ENCODE results near the gene ZNF440. TPM values are rescaled to one million over a fixed set of nuclear protein-coding genes. Genes with fewer than 3 reads are reported as not detected.

Gene ZNF440
- total RNA-seq, 4 donors from 2014 or later = 54.1 to 81.2 (median 62.7) TPM

DNA sequence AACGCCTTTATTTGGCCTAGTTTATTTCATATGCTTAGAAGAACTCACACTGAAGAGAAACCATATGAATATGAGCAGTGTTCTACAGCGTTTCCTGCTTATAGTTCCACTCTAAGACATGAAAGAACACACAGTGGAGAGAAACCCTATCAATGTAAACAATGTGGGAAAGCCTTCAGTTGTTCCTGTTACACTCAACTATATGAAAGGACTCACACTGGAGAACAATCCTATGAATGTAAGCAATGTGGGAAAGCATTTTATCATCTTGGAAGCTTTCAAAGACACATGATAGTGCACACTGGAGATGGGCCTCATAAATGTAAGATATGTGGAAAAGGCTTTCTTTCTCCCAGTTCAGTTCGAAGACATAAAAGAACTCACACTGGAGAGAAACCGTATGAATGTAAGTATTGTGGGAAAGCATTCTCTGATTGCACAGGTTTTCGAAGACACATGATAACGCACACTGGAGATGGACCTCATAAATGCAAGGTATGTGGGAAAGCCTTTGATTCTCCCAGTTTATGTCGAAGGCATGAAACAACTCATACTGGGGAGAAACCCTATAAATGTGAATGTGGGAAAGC lies 33.5 kb upstream of the ZNF440 start:
- Histone ChIP-seq H3K36me3 (peaks cover 51% of the 10 kb centered on the region), H3K27me3 (no peaks in the 10 kb centered on the region), H3K4me1 (no peaks in the 10 kb centered on the region), H3K4me3 (no peak overlapping the region), H3K9me3 (peaks cover 26% of the 10 kb centered on the region), H3K27ac (no peak overlapping the region)
- no peak for DNase-seq (ENCODE audit: low spot score in 2 of 2)
- 97% methylated on average over 7 of the region's 7 CpGs for WGBS
- TF ChIP-seq, protein P1, sequence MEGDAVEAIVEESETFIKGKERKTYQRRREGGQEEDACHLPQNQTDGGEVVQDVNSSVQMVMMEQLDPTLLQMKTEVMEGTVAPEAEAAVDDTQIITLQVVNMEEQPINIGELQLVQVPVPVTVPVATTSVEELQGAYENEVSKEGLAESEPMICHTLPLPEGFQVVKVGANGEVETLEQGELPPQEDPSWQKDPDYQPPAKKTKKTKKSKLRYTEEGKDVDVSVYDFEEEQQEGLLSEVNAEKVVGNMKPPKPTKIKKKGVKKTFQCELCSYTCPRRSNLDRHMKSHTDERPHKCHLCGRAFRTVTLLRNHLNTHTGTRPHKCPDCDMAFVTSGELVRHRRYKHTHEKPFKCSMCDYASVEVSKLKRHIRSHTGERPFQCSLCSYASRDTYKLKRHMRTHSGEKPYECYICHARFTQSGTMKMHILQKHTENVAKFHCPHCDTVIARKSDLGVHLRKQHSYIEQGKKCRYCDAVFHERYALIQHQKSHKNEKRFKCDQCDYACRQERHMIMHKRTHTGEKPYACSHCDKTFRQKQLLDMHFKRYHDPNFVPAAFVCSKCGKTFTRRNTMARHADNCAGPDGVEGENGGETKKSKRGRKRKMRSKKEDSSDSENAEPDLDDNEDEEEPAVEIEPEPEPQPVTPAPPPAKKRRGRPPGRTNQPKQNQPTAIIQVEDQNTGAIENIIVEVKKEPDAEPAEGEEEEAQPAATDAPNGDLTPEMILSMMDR (IDR thresholded peaks at IDR 0.05) = no peak
- TF ChIP-seq EP300 (IDR thresholded peaks at IDR 0.05) = no peak
- no peak for TF ChIP-seq POLR2AphosphoS5 (IDR thresholded peaks at IDR 0.05)
- no peak for TF ChIP-seq POLR2A (IDR thresholded peaks at IDR 0.05)

DNA sequence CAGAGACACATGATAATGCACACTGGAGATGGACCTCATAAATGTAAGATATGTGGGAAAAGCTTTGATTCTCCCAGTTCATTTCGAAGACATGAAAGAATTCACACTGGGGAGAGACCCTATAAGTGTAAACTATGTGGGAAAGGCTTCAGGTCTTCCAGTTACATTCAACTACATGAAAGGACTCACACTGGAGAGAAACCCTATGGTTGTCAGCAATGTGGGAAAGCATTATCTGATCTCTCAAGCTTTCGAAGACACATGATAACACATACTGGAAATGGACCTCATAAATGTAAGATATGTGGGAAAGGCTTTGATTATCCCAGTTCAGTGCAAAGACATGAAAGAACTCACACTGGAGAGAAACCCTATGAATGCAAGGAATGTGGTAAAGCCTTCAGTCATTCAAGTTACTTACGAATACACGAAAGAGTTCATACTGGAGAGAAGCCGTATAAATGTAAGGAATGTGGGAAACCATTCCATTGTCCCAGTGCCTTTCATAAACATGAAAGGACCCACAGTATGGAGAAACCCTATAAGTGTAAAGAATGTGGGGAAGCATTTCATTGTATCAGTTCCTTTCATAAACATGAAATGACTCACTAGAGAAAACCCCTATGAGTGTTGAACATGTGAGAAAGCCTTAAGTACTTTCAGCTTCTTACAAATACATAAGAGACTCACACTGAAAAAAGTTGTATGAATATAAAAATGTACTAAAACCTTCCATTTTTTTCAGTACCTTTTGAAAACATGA lies 32.6 kb upstream of the ZNF440 start:
- peaks cover 26% of the 10 kb centered on the region for H3K9me3 ChIP-seq
- 95% methylated on average over 5 of the region's 5 CpGs for whole genome bisulfite sequencing
- peaks cover 51% of the 10 kb centered on the region for H3K36me3 ChIP-seq

DNA sequence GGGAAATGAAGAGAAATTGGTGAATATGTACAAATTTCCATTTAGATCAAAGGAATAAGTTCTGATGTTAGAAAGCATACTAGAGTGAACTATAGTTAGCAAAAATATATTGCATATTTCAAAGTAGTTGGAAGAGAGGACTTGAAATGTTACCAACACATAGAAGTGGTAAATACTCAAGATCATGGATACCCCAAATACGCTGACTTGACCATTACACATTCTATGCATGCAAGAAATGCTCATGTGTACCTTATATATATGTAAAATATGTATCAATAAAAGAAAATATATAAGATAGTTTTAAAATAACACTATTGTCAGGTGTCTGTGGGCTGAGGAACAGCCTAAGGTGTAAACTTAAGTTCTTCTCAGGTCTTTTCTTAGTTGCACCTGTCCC lies 30.3 kb upstream of the ZNF440 start:
- no peak overlapping the region for H3K27ac ChIP-seq
- no peak overlapping the region for H3K4me3 ChIP-seq
- DNase-seq (ENCODE audit: low spot score in 2 of 2) = no peak
- WGBS = 93% methylated on average over 1 of the region's 1 CpG
- no peaks in the 10 kb centered on the region for H3K27me3 ChIP-seq
- H3K9me3 ChIP-seq = peaks cover 30% of the 10 kb centered on the region
- H3K4me1 ChIP-seq = no peaks in the 10 kb centered on the region
- peaks cover 31% of the 10 kb centered on the region for H3K36me3 ChIP-seq
- TF ChIP-seq, protein P1 (IDR thresholded peaks at IDR 0.05) = no peak

More for the DNA sequence above, 32.6 kb upstream of the ZNF440 start:
- no peak for TF ChIP-seq POLR2A (IDR thresholded peaks at IDR 0.05)
- TF ChIP-seq EP300 (IDR thresholded peaks at IDR 0.05) = no peak
- TF ChIP-seq, protein P1 (IDR thresholded peaks at IDR 0.05) = no peak
- no peak for TF ChIP-seq POLR2AphosphoS5 (IDR thresholded peaks at IDR 0.05)
- no peak for DNase-seq (ENCODE audit: low spot score in 2 of 2)
- Histone ChIP-seq H3K27me3 (no peaks in the 10 kb centered on the region), H3K4me1 (no peaks in the 10 kb centered on the region), H3K4me3 (no peak overlapping the region), H3K27ac (no peak overlapping the region)

DNA sequence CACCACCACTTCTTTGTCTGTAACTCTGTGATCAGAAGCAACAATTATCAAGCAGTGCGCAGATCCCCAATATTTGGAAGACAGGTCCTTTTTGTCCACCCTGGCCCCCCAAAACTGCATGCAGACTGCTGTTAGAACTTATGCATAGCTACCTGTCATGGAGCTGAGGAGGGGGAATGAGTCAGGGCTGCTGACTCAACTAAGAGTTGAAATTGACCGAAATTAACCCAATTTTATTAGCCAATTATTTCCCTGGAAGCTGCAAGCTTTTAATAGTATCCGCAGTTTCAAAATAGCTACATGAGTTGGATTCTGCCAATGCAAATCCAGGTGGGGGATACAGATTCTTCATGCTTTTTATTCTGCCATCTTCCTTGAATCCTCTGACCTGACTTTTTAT lies 29.7 kb upstream of the ZNF440 start:
- 99% methylated on average over 3 of the region's 3 CpGs for WGBS
- Histone ChIP-seq H3K4me1 (no peaks in the 10 kb centered on the region), H3K4me3 (no peak overlapping the region), H3K36me3 (peaks cover 25% of the 10 kb centered on the region), H3K9me3 (peaks cover 31% of the 10 kb centered on the region), H3K27me3 (no peaks in the 10 kb centered on the region), H3K27ac (no peak overlapping the region)
- no peak for DNase-seq (ENCODE audit: low spot score in 2 of 2)
- TF ChIP-seq POLR2A (IDR thresholded peaks at IDR 0.05) = no peak
- TF ChIP-seq EP300 (IDR thresholded peaks at IDR 0.05) = no peak
- TF ChIP-seq, protein P1 (IDR thresholded peaks at IDR 0.05) = no peak
- TF ChIP-seq POLR2AphosphoS5 (IDR thresholded peaks at IDR 0.05) = no peak

DNA sequence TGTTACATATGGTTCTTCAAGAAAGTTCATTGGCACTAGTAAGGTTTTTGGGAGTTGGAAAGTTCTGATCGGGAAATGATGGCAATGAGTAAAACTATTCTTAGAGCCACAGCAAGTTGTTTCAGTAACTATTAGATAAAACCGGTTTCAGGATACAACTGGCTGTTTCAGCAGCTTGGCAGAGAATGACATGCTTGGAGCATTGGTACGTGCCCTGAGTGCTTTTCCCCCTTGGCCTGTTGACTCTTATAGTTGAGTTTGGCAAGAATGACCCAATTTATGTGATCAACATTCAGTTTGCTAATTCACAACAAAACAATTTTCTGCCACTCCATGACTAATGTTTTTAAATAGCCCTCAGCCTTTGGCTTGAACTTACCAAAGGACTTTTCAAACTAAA lies 26.5 kb upstream of the ZNF440 start:
- TF ChIP-seq POLR2A (IDR thresholded peaks at IDR 0.05) = no peak
- TF ChIP-seq EP300 (IDR thresholded peaks at IDR 0.05) = no peak
- TF ChIP-seq, protein P1 (IDR thresholded peaks at IDR 0.05) = no peak
- TF ChIP-seq POLR2AphosphoS5 (IDR thresholded peaks at IDR 0.05) = no peak
- WGBS = 78% methylated on average over 3 of the region's 3 CpGs
- Histone ChIP-seq H3K27me3 (no peaks in the 10 kb centered on the region), H3K4me1 (no peaks in the 10 kb centered on the region), H3K4me3 (no peak overlapping the region), H3K27ac (no peak overlapping the region), H3K36me3 (no peaks in the 10 kb centered on the region), H3K9me3 (peaks cover 25% of the 10 kb centered on the region)
- no peak for DNase-seq (ENCODE audit: low spot score in 2 of 2)

All from suprapubic skin (tissue), 4 donors.